Lung (tissue), 12 donors: Measurements from ENCODE around the gene IL3. TPM values are rescaled to one million over a fixed set of nuclear protein-coding genes. Genes with fewer than 3 reads are reported as not detected.
A peak's percentile ranks its signal among the peaks of the same experiment; 100 is the strongest.

Experiments used
- ATAC-seq: fragments of 200-7000 bp; cut with Tn5 transposase; one replicate; pipeline ENCODE4 v1.9.1; 2020; ENCODE audit warnings: moderate number of reproducible peaks; ENCODE audit not compliant: insufficient read depth, low FRiP score
- DNase-seq, 3 donors: peaks; one replicate each; pipeline ENCODE4 v3.0.0-alpha.2; 2013 to 2017
- H3K27ac ChIP-seq, 2 donors: one replicate each; pipeline ENCODE4 v1.5.1; 2013; ENCODE audit warnings: mild to moderate bottlenecking in 2 of 2, moderate library complexity in 2 of 2, control low read depth in 1 of 2, inconsistent platforms in 1 of 2, low read depth in 1 of 2, low read length in 1 of 2
- H3K27me3 ChIP-seq, 3 donors: one replicate each; pipeline ENCODE4 v1.5.1; 2013; ENCODE audit warnings: low read length in 2 of 3; ENCODE audit not compliant: control insufficient read depth in 3 of 3, insufficient read depth in 3 of 3
- H3K36me3 ChIP-seq, 4 donors: one replicate each; pipeline ENCODE4 v1.5.1; 2013; ENCODE audit warnings: low read length in 4 of 4, mild to moderate bottlenecking in 1 of 4, moderate library complexity in 1 of 4; ENCODE audit not compliant: control insufficient read depth in 4 of 4, insufficient read depth in 4 of 4
- H3K4me1 ChIP-seq, 5 donors: one replicate each; pipeline ENCODE4 v1.5.1; 2013; ENCODE audit warnings: low read length in 5 of 5, mild to moderate bottlenecking in 2 of 5, moderate library complexity in 1 of 5; ENCODE audit not compliant: control insufficient read depth in 5 of 5, insufficient read depth in 5 of 5
- H3K4me3 ChIP-seq: one replicate; pipeline ENCODE4 v1.5.1; 2013; ENCODE audit warnings: mild to moderate bottlenecking, control low read depth, moderate library complexity
- H3K9ac ChIP-seq, 2 donors: one replicate each; pipeline ENCODE4 v1.5.1; 2013; ENCODE audit warnings: low read length in 2 of 2, control low read depth in 1 of 2; ENCODE audit not compliant: insufficient read depth in 1 of 2
- H3K9me3 ChIP-seq, 4 donors: one replicate each; pipeline ENCODE4 v1.5.1; 2013; ENCODE audit warnings: low read length in 3 of 4, mild to moderate bottlenecking in 1 of 4, moderate library complexity in 1 of 4; ENCODE audit not compliant: control insufficient read depth in 4 of 4, insufficient read depth in 3 of 4
- CTCF ChIP-seq: IDR thresholded peaks from 2 replicates; pipeline ENCODE4 v1.5.1; 2012; ENCODE audit warnings: mild to moderate bottlenecking; ENCODE audit errors: control extremely low read depth, extremely low read depth
- WGBS, 2 donors: extraction: QIAGEN DNeasy Blood & Tissue Kit; methylation state at CpG; one replicate each; pipeline ENCODE4 v1.1.7; 2013; 5-methylcytosine and 5-hydroxymethylcytosine counted together
- polyA plus RNA-seq, 2 donors: library from polyadenylated mRNA; stranded (reverse); fragments of 200-250 nt; gene quantifications; one replicate each; pipeline ENCODE4 v1.2.1, GENCODE V29; 2013
- total RNA-seq, 2 donors: library from RNA; depleted of rRNA in 1 of 2; stranded (reverse); fragments of >200 nt in 1 of 2; gene quantifications; one replicate each; pipeline ENCODE4 v1.2.1, GENCODE V29; 2014 to 2021
- donor health status: control.
- donor health status: control.
- donor health status: Bipolar disorder and iron deficiency.
- donor health status: healthy.
- donor health status: DM: yes; HTN: yes; CAD: no.

IL3 gene
- total and polyA plus RNA-seq, 4 donors: not detected

GRCh38 chr5:132063090-132063911 lies 2.8 kb downstream of the IL3 start:
- Histone ChIP-seq H3K27me3 (no peaks in the 10 kb centered on the region), H3K36me3 (no peaks in the 10 kb centered on the region), H3K4me3 (no peak overlapping the region), H3K9me3 (no peaks in the 10 kb centered on the region), H3K4me1 (no peaks in the 10 kb centered on the region), H3K9ac (no peak overlapping the region), H3K27ac (no peak overlapping the region)
- 39 to 42% methylated on average over 9 of the region's 9 CpGs for WGBS, 2 donors
- TF ChIP-seq CTCF: peak; percentile 69
- ATAC-seq: peak; percentile 53
- DNase-seq: peak; percentile 49 to 67 (median 52)

- Histone ChIP-seq H3K4me3 (no peak overlapping the region), H3K27ac (no peak overlapping the region), H3K4me1 (no peaks in the 10 kb centered on the region), H3K9ac (no peak overlapping the region), H3K9me3 (no peaks in the 10 kb centered on the region), H3K36me3 (no peaks in the 10 kb centered on the region), H3K27me3 (no peaks in the 10 kb centered on the region)
- ATAC-seq (no peak), DNase-seq (no peak)
- no peak for TF ChIP-seq CTCF
- WGBS, 2 donors: 67 to 88% methylated on average over 5 of the region's 5 CpGs
Observed at GRCh38 chr5:132064140-132064539, 3.7 kb downstream of the IL3 start.

- peak; percentile 60 to 70 (median 63) for DNase-seq
- WGBS, 2 donors: 73% methylated on average over 11 of the region's 11 CpGs
- no peaks in the 10 kb centered on the region for H3K36me3 ChIP-seq
- H3K9ac ChIP-seq: no peak overlapping the region
- ATAC-seq: peak; percentile 81
- no peak overlapping the region for H3K27ac ChIP-seq
- no peaks in the 10 kb centered on the region for H3K4me1 ChIP-seq
- no peaks in the 10 kb centered on the region for H3K9me3 ChIP-seq
- no peak overlapping the region for H3K4me3 ChIP-seq
- H3K27me3 ChIP-seq: no peaks in the 10 kb centered on the region
- TF ChIP-seq CTCF: peak; percentile 73
Observed at GRCh38 chr5:132064738-132065331, 4.4 kb downstream of the IL3 start.
